Measurements from ENCODE around the gene DSG3. TPM values are rescaled to one million over a fixed set of nuclear protein-coding genes. Genes with fewer than 3 reads are reported as not detected.

The DSG3 gene
- total RNA-seq, 2 donors from 2014 or later: not detected

DNA sequence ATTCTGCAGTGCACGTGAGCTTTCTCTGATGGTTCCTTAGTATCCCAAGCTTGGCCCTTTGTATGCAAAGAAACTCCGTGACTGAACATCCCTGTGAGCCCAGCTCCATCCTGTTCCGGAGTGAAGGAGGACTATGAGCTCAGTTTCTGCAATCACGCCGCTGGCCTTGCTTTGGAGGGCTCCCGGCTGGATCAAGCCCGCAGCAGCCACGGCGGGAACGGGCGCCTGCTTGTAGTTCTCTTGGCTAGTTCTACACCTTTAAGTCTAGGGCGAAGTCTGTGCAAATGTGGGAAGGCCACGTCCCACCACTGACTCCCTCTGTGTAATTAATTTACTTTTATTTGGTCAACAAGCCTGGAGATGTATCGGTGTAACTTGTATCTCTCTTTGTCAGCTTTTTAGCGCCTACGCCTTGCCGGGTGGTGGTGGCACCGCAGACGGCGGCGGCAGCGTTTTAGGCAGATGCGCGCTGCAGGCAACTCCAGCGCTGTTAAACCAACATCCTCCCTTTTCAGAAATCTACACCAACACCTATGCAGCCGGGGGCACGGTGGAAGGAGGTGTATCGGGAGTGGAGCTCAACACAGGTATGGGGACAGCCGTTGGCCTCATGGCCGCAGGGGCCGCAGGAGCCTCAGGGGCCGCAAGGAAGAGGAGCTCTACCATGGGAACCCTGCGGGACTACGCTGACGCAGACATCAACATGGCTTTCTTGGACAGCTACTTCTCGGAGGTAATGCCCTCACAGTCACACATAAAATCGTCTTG lies 36.6 kb upstream of the DSG3 start:
- no peaks in the 10 kb centered on the region for H3K36me3 ChIP-seq (replicated peaks in 1 of 2; ENCODE audit: insufficient read depth in 1 of 2, low read depth in 2 of 2)
- no peaks in the 10 kb centered on the region for H3K9me3 ChIP-seq
- intact Hi-C loops (cut with DNase I): no loop called here
- 62 to 63% methylated on average over 33 to 37 of the region's 37 CpGs for WGBS, 2 donors
- H3K27me3 ChIP-seq: no peaks in the 10 kb centered on the region
- H3K4me1 ChIP-seq: no peaks in the 10 kb centered on the region
- H3K27ac ChIP-seq: no peak overlapping the region
- no peak overlapping the region for H3K4me3 ChIP-seq
- no peak for DNase-seq
- TF ChIP-seq POLR2A (IDR thresholded peaks at IDR 0.05): no peak
- TF ChIP-seq, protein P1, sequence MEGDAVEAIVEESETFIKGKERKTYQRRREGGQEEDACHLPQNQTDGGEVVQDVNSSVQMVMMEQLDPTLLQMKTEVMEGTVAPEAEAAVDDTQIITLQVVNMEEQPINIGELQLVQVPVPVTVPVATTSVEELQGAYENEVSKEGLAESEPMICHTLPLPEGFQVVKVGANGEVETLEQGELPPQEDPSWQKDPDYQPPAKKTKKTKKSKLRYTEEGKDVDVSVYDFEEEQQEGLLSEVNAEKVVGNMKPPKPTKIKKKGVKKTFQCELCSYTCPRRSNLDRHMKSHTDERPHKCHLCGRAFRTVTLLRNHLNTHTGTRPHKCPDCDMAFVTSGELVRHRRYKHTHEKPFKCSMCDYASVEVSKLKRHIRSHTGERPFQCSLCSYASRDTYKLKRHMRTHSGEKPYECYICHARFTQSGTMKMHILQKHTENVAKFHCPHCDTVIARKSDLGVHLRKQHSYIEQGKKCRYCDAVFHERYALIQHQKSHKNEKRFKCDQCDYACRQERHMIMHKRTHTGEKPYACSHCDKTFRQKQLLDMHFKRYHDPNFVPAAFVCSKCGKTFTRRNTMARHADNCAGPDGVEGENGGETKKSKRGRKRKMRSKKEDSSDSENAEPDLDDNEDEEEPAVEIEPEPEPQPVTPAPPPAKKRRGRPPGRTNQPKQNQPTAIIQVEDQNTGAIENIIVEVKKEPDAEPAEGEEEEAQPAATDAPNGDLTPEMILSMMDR (IDR thresholded peaks at IDR 0.05): no peak
- ATAC-seq: no peak

DNA sequence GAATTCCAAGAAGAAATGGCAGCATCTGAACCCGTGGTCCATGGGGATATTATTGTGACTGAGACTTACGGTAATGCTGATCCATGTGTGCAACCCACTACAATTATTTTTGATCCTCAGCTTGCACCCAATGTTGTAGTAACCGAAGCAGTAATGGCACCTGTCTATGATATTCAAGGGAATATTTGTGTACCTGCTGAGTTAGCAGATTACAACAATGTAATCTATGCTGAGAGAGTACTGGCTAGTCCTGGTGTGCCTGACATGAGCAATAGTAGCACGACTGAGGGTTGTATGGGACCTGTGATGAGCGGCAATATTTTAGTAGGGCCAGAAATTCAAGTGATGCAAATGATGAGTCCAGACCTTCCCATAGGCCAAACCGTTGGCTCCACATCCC lies 34.4 kb upstream of the DSG3 start:
- intact Hi-C loops (cut with DNase I): no loop called here
- 92 to 97% methylated on average over 6 of the region's 6 CpGs for WGBS, 2 donors
- no peaks in the 10 kb centered on the region for H3K4me1 ChIP-seq
- H3K27ac ChIP-seq: no peak overlapping the region
- no peaks in the 10 kb centered on the region for H3K9me3 ChIP-seq
- no peaks in the 10 kb centered on the region for H3K27me3 ChIP-seq
- no peak for ATAC-seq
- H3K36me3 ChIP-seq (replicated peaks in 1 of 2; ENCODE audit: insufficient read depth in 1 of 2, low read depth in 2 of 2): no peaks in the 10 kb centered on the region
- TF ChIP-seq, protein P1 (IDR thresholded peaks at IDR 0.05): no peak
- TF ChIP-seq POLR2A (IDR thresholded peaks at IDR 0.05): no peak
- DNase-seq: no peak
- H3K4me3 ChIP-seq: no peak overlapping the region

DNA sequence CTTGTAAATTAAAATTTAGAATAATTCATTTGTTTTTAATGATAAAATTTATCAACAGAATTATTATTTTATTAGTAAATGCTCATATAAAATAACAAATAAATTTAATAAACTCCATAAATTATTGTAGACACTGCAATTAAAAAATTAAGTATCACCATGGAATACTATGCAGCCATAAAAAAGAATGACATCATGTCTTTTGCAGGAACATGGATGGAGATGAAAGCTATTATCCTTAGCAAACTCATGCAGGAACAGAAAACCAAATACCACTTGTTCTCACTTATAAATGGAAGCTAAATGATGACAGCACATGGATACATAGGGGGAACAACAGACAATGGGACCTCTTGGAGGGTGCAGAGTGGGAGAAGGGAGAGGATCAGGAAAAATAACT lies 29.7 kb upstream of the DSG3 start:
- Histone ChIP-seq H3K4me1 (no peaks in the 10 kb centered on the region), H3K4me3 (no peak overlapping the region), H3K9me3 (no peaks in the 10 kb centered on the region), H3K27me3 (no peaks in the 10 kb centered on the region), H3K27ac (no peak overlapping the region), H3K36me3 (replicated peaks in 1 of 2; ENCODE audit: insufficient read depth in 1 of 2, low read depth in 2 of 2) (no peaks in the 10 kb centered on the region)
- ATAC-seq (no peak), DNase-seq (no peak)
- intact Hi-C loops (cut with DNase I): no loop called here
- TF ChIP-seq POLR2A (IDR thresholded peaks at IDR 0.05): no peak
- TF ChIP-seq, protein P1 (IDR thresholded peaks at IDR 0.05): no peak

DNA sequence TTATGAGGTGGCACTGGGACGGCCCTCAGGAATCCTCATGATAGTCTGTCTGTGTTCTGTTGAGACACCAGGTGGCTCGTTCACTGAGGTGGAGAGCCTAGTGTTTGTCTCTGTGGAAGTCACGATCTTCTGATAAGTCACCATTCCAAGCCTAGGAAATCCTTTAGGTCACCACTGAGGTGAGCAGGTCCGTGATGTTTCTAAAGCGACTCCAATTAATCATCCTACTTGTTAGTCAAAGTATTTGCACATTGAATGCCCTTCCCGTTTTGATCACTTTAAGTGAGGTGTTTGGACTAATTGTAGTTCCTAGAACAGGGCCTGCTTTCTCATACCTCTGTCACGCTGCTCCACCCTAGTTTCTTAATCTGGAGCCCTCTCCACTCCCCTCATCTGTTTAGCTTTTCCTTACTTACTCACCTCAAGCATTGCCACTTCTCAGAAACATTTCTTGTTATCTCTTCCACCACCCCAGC lies 28.0 kb upstream of the DSG3 start:
- no peak overlapping the region for H3K4me3 ChIP-seq
- DNase-seq (no peak), ATAC-seq (no peak)
- no peak overlapping the region for H3K27ac ChIP-seq
- no peaks in the 10 kb centered on the region for H3K27me3 ChIP-seq
- no peaks in the 10 kb centered on the region for H3K36me3 ChIP-seq (replicated peaks in 1 of 2; ENCODE audit: insufficient read depth in 1 of 2, low read depth in 2 of 2)
- TF ChIP-seq POLR2A (IDR thresholded peaks at IDR 0.05): no peak
- TF ChIP-seq, protein P1 (IDR thresholded peaks at IDR 0.05): no peak
- intact Hi-C loops (cut with DNase I): no loop called here
- no peaks in the 10 kb centered on the region for H3K4me1 ChIP-seq
- 54 to 66% methylated on average over 7 of the region's 7 CpGs for WGBS, 2 donors
- no peaks in the 10 kb centered on the region for H3K9me3 ChIP-seq

DNA sequence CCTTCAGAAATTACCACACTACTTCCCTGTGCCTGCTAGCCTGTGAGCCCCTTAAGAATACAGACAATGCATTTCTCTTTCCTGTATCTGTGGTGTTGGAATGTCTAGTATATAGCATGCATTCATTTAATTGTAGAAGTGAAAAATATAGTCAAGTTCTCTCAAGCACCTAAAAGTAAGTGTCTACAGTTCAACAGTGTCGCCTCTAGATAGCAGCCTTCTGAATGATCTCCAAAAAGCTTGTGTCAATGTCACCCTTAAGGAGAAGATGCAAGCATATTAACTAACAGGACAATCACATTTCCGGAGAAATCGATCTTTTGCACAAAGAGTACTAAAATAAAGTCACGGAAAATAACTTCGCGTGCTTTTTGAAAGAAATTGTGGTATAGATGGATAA lies 27.5 kb upstream of the DSG3 start:
- Histone ChIP-seq H3K4me1 (no peaks in the 10 kb centered on the region), H3K27me3 (no peaks in the 10 kb centered on the region), H3K36me3 (replicated peaks in 1 of 2; ENCODE audit: insufficient read depth in 1 of 2, low read depth in 2 of 2) (no peaks in the 10 kb centered on the region), H3K9me3 (no peaks in the 10 kb centered on the region), H3K27ac (no peak overlapping the region), H3K4me3 (no peak overlapping the region)
- no peak for ATAC-seq
- intact Hi-C loops (cut with DNase I): no loop called here
- no peak for DNase-seq
- TF ChIP-seq, protein P1 (IDR thresholded peaks at IDR 0.05): no peak
- WGBS, 2 donors: 89 to 91% methylated on average over 6 of the region's 6 CpGs
